CD14-positive monocyte (primary cell): ENCODE measurements around the gene SOX5. TPM values are rescaled to one million over a fixed set of nuclear protein-coding genes. Genes with fewer than 3 reads are reported as not detected.

Experiments used
- DNase-seq, 3 donors: peaks; one replicate each; pipeline ENCODE4 v3.0.0-alpha.2; 2011 to 2022
- H2AFZ ChIP-seq: 2 replicates; pipeline ENCODE4 v1.6.0; 2012; ENCODE audit warnings: mild to moderate bottlenecking, low read depth, low read length, inconsistent platforms; ENCODE audit not compliant: insufficient read depth, poor library complexity, severe bottlenecking
- H3K27ac ChIP-seq, 2 donors: 1 replicate in 1 of 2; 2 replicates in 1 of 2; pipeline ENCODE4 v1.5.1; 2012 to 2013; ENCODE audit warnings: low read length in 2 of 2, control low read depth in 1 of 2, inconsistent platforms in 1 of 2, low read depth in 1 of 2, mild to moderate bottlenecking in 1 of 2
- H3K27me3 ChIP-seq, 2 donors: one replicate each; pipeline versions ENCODE4 v1.6.0 to v1.6.1; 2011 to 2013; ENCODE audit warnings: low read length in 2 of 2; ENCODE audit not compliant: control insufficient read depth in 2 of 2, insufficient read depth in 2 of 2
- H3K36me3 ChIP-seq, 2 donors: replicated peaks in 1 of 2; 1 replicate in 1 of 2; 2 replicates in 1 of 2; pipeline versions ENCODE4 v1.5.1 to v1.6.1; 2012 to 2013; ENCODE audit warnings: low read length in 2 of 2, control low read depth in 1 of 2, inconsistent platforms in 1 of 2, mild to moderate bottlenecking in 1 of 2; ENCODE audit not compliant: insufficient read depth in 2 of 2, control insufficient read depth in 1 of 2
- H3K4me1 ChIP-seq, 2 donors: 1 replicate in 1 of 2; 2 replicates in 1 of 2; pipeline versions ENCODE4 v1.5.1 to v1.6.1; 2012 to 2013; ENCODE audit warnings: low read length in 2 of 2, control low read depth in 1 of 2, inconsistent platforms in 1 of 2, mild to moderate bottlenecking in 1 of 2, moderate library complexity in 1 of 2; ENCODE audit not compliant: insufficient read depth in 2 of 2, control insufficient read depth in 1 of 2
- H3K4me2 ChIP-seq: replicated peaks from 2 replicates; pipeline ENCODE3; 2012; ENCODE audit warnings: low read length, moderate library complexity, mild to moderate bottlenecking; ENCODE audit not compliant: poor library complexity, severe bottlenecking; ENCODE audit errors: extremely low read depth
- H3K4me3 ChIP-seq, 3 experiments: fragments of 200-600 bp in 1 of 3; sonication (generic) in 1 of 3; replicated peaks in 1 of 3; 1 replicate in 2 of 3; 2 replicates in 1 of 3; pipeline ENCODE4 v1.5.1; 2011 to 2013; ENCODE audit warnings: low read length in 3 of 3, mild to moderate bottlenecking in 3 of 3, control low read depth in 2 of 3, low read depth in 2 of 3, inconsistent platforms in 1 of 3, moderate library complexity in 1 of 3
- H3K79me2 ChIP-seq: 2 replicates; pipeline ENCODE4 v1.6.0; 2012; ENCODE audit warnings: mild to moderate bottlenecking, control low read depth, inconsistent platforms, low read length, moderate library complexity; ENCODE audit not compliant: insufficient read depth
- H3K9ac ChIP-seq: 2 replicates; pipeline ENCODE4 v1.6.0; 2017; ENCODE audit warnings: low read length, mild to moderate bottlenecking; ENCODE audit not compliant: insufficient read depth, poor library complexity, severe bottlenecking
- H3K9me3 ChIP-seq, 2 donors: replicated peaks in 1 of 2; 1 replicate in 1 of 2; 2 replicates in 1 of 2; pipeline versions ENCODE4 v1.5.1 to v1.6.1; 2012 to 2013; ENCODE audit warnings: low read length in 2 of 2, control low read depth in 1 of 2; ENCODE audit not compliant: control insufficient read depth in 1 of 2, insufficient read depth in 1 of 2
- H4K20me1 ChIP-seq: 2 replicates; pipeline ENCODE4 v1.6.0; 2012; ENCODE audit warnings: mild to moderate bottlenecking, low read length, control low read depth, moderate library complexity; ENCODE audit not compliant: insufficient read depth
- H3K27ac Mint-ChIP-seq, 7 donors: one replicate each; pipeline ENCODE4 v1.8.0; 2020; ENCODE audit warnings: mild to moderate bottlenecking in 7 of 7, mixed read lengths in 7 of 7, moderate library complexity in 6 of 7, inconsistent platforms in 2 of 7
- H3K27me3 Mint-ChIP-seq, 3 donors: one replicate each; pipeline ENCODE4 v1.8.0; 2021 to 2022; ENCODE audit warnings: low read depth in 3 of 3, mild to moderate bottlenecking in 3 of 3, mixed read lengths in 3 of 3, moderate library complexity in 3 of 3, inconsistent platforms in 1 of 3
- H3K36me3 Mint-ChIP-seq, 2 donors: one replicate each; pipeline ENCODE4 v1.8.0; 2020; ENCODE audit warnings: mixed read lengths in 2 of 2, inconsistent platforms in 1 of 2, mild to moderate bottlenecking in 1 of 2
- H3K4me1 Mint-ChIP-seq: one replicate; pipeline ENCODE4 v1.8.0; 2020; ENCODE audit warnings: mild to moderate bottlenecking, mixed read lengths
- H3K4me3 Mint-ChIP-seq, 2 donors: one replicate each; pipeline ENCODE4 v1.8.0; 2020; ENCODE audit warnings: mild to moderate bottlenecking in 2 of 2, mixed read lengths in 2 of 2, moderate library complexity in 1 of 2
- H3K9me3 Mint-ChIP-seq, 7 donors: one replicate each; pipeline ENCODE4 v1.8.0; 2020 to 2022; ENCODE audit warnings: mixed read lengths in 7 of 7, mild to moderate bottlenecking in 6 of 7, moderate library complexity in 6 of 7, inconsistent platforms in 2 of 7
- CTCF ChIP-seq: fragments of 200-600 bp; IDR thresholded peaks from one replicate; pipeline ENCODE4 v1.8.0; 2022; ENCODE audit warnings: antibody characterized with exemption, mild to moderate bottlenecking
- WGBS: methylation state at CpG from one replicate; pipeline ENCODE4 v1.1.5; 2013; ENCODE audit warnings: missing lambda C conversion rate; ENCODE audit not compliant: insufficient coverage; 5-methylcytosine and 5-hydroxymethylcytosine counted together
- intact Hi-C, 2 donors: fragments of 100-400 bp; cut with micrococcal nuclease; formaldehyde crosslinking; loops; one replicate each; pipeline versions ENCODE4 v1.15.0 to v1.15.1; 2023
- polyA plus RNA-seq, 3 donors: library from polyadenylated mRNA; depleted of rRNA in 1 of 3; unstranded in 2 of 3; stranded (reverse) in 1 of 3; fragments of 300-500 nt in 2 of 3; fragments of >200 nt in 1 of 3; fragmentation: Illumina TruSeq in 2 of 3; gene quantifications; 1 replicate in 2 of 3; 2 replicates in 1 of 3; pipeline ENCODE4 v1.2.3, GENCODE V29; 2012 to 2021

Gene SOX5
- polyA plus RNA-seq, 3 donors, result not detected

GRCh38 chr12:23758608-23759007 is 190.9 kb downstream of the SOX5 start:
- no CpG with 5 or more reads among the region's 3 CpGs for WGBS
- intact Hi-C loops, result no loop called here
- no peak for TF ChIP-seq CTCF
- Histone ChIP-seq H3K27me3 (no peaks in the 10 kb centered on the region), H3K4me3 (no peak overlapping the region), H3K27ac (no peak overlapping the region), H3K79me2 (no peaks in the 10 kb centered on the region), H4K20me1 (no peaks in the 10 kb centered on the region), H3K4me1 (no peaks in the 10 kb centered on the region), H3K9ac (no peak overlapping the region), H3K9me3 (no peaks in the 10 kb centered on the region), H2AFZ (no peak overlapping the region), H3K36me3 (no peaks in the 10 kb centered on the region), H3K4me2 (no peak overlapping the region)
- no peak for DNase-seq
- H3K9me3 Mint-ChIP-seq, result peaks cover 0 to 2% (median 0%) of the 10 kb centered on the region in 7 donors
- H3K4me3 Mint-ChIP-seq, result no peak overlapping the region
- no peaks in the 10 kb centered on the region for H3K36me3 Mint-ChIP-seq
- no peaks in the 10 kb centered on the region for H3K27me3 Mint-ChIP-seq
- no peak overlapping the region for H3K27ac Mint-ChIP-seq
- H3K4me1 Mint-ChIP-seq, result no peaks in the 10 kb centered on the region

GRCh38 chr12:23757541-23757962 is 191.9 kb downstream of the SOX5 start:
- H3K36me3 Mint-ChIP-seq, result no peaks in the 10 kb centered on the region
- H3K27ac Mint-ChIP-seq, result no peak overlapping the region
- Histone ChIP-seq H3K9me3 (no peaks in the 10 kb centered on the region), H4K20me1 (no peaks in the 10 kb centered on the region), H3K4me3 (no peak overlapping the region), H3K4me2 (no peak overlapping the region), H3K27ac (no peak overlapping the region), H3K79me2 (no peaks in the 10 kb centered on the region), H3K9ac (no peak overlapping the region), H2AFZ (no peak overlapping the region), H3K36me3 (no peaks in the 10 kb centered on the region), H3K4me1 (no peaks in the 10 kb centered on the region), H3K27me3 (no peaks in the 10 kb centered on the region)
- H3K4me3 Mint-ChIP-seq, result no peak overlapping the region
- WGBS, result 67% methylated on average over 1 of the region's 1 CpG
- intact Hi-C loops, result no loop called here
- no peaks in the 10 kb centered on the region for H3K4me1 Mint-ChIP-seq
- no peak for TF ChIP-seq CTCF
- DNase-seq, result no peak
- H3K27me3 Mint-ChIP-seq, result no peaks in the 10 kb centered on the region
- peaks cover 0 to 2% (median 0%) of the 10 kb centered on the region in 7 donors for H3K9me3 Mint-ChIP-seq
